Common myeloid progenitor, CD34-positive (primary cell): ENCODE data around the gene UBL7.
"Not testable (repeated sequence)": the region's sequence is repeated elsewhere in the genome, so short reads cannot be mapped to it uniquely, and the experiment has no call there.

ENCODE experiments used
- CTCF ChIA-PET: fragments of 350-600 bp; sonication (Branson Sonifier 250); formaldehyde crosslinking; loops from one replicate; lab custom pipeline; 2021; ENCODE audit warnings: antibody characterized with exemption; lab: Charles Lee
- POLR2A ChIA-PET: fragments of 350-600 bp; sonication (Branson Sonifier 250); formaldehyde crosslinking; loops from one replicate; lab custom pipeline; 2021; ENCODE audit warnings: antibody characterized with exemption; lab: Charles Lee
- DNase-seq, 3 donors: peaks; one replicate each; pipeline versions ENCODE4 v3.0.0 to v3.0.0-alpha.2; 2013
- H3K27ac ChIP-seq, 2 experiments: 1 replicate in 1 of 2; 2 replicates in 1 of 2; pipeline ENCODE4 v1.7.0; 2013; ENCODE audit warnings: inconsistent platforms in 2 of 2, low read length in 2 of 2, mild to moderate bottlenecking in 2 of 2, low read depth in 1 of 2, moderate library complexity in 1 of 2; ENCODE audit not compliant: severe bottlenecking in 2 of 2, insufficient read depth in 1 of 2, poor library complexity in 1 of 2
- H3K27me3 ChIP-seq, 5 experiments: replicated peaks in 2 of 5; 1 replicate in 3 of 5; 2 replicates in 2 of 5; pipeline versions ENCODE4 v1.6.1 to v1.7.0; 2013; ENCODE audit warnings: low read length in 4 of 5, mild to moderate bottlenecking in 2 of 5, moderate library complexity in 2 of 5, inconsistent platforms in 1 of 5; ENCODE audit not compliant: insufficient read depth in 5 of 5, control insufficient read depth in 4 of 5
- H3K36me3 ChIP-seq, 4 experiments: 1 replicate in 2 of 4; 2 replicates in 2 of 4; pipeline versions ENCODE4 v1.6.1 to v1.7.0; 2013; ENCODE audit warnings: low read length in 3 of 4, control low read depth in 1 of 4, mild to moderate bottlenecking in 1 of 4; ENCODE audit not compliant: control insufficient read depth in 4 of 4, insufficient read depth in 4 of 4
- H3K4me1 ChIP-seq, 4 experiments: 1 replicate in 3 of 4; 2 replicates in 1 of 4; pipeline versions ENCODE4 v1.6.1 to v1.7.1; 2013; ENCODE audit warnings: low read length in 3 of 4, mild to moderate bottlenecking in 3 of 4, control low read depth in 1 of 4, inconsistent platforms in 1 of 4, moderate library complexity in 1 of 4; ENCODE audit not compliant: control insufficient read depth in 4 of 4, insufficient read depth in 4 of 4; ENCODE audit errors: control extremely low read depth in 1 of 4
- H3K4me3 ChIP-seq, 7 experiments: 1 replicate in 4 of 7; 2 replicates in 3 of 7; pipeline versions ENCODE4 v1.5.1 to v1.7.0; 2013; ENCODE audit warnings: mild to moderate bottlenecking in 7 of 7, low read length in 6 of 7, moderate library complexity in 6 of 7, inconsistent platforms in 2 of 7, low read depth in 2 of 7, control low read depth in 1 of 7; ENCODE audit not compliant: insufficient read depth in 4 of 7, control insufficient read depth in 1 of 7; ENCODE audit errors: extremely low read depth in 1 of 7
- H3K9me3 ChIP-seq, 5 experiments: 1 replicate in 4 of 5; 2 replicates in 1 of 5; pipeline versions ENCODE4 v1.6.1 to v1.7.1; 2013; ENCODE audit warnings: low read length in 4 of 5, mild to moderate bottlenecking in 2 of 5, inconsistent platforms in 1 of 5, low read depth in 1 of 5, moderate library complexity in 1 of 5; ENCODE audit not compliant: control insufficient read depth in 4 of 5, insufficient read depth in 2 of 5; ENCODE audit errors: control extremely low read depth in 1 of 5
- WGBS: methylation state at CpG from one replicate; pipeline ENCODE4 v1.1.5; 2013; ENCODE audit not compliant: insufficient coverage; 5-methylcytosine and 5-hydroxymethylcytosine counted together

Gene UBL7

DNA sequence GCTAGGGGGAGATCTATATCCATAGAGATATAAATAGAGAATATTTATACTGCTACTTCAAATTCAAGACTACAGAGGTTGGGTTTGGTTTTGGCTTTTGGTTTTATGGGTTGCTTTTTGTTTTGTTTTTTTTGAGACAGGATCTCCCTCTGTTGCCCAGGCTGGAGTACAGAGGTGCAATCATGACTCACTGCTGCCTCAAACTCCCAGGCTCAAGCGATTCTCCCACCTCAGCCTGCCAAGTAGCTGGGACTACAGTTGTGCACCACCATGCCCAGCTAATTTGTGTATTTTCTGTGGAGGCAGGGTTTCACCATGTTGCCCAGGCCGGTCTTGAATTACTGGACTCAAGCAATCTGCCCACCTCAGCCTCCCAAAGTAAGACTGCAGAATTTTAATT, 3.9 kb upstream of the UBL7 start:
- Histone ChIP-seq H3K27me3 (no peaks in the 10 kb centered on the region), H3K27ac (no peak overlapping the region), H3K36me3 (peaks cover 5 to 18% (median 9%) of the 10 kb centered on the region in 4 experiments), H3K9me3 (peaks cover 0 to 2% (median 0%) of the 10 kb centered on the region in 5 experiments), H3K4me3 (no peak overlapping the region), H3K4me1 (peaks cover 11 to 24% (median 17%) of the 10 kb centered on the region in 4 experiments)
- POLR2A ChIA-PET: no interaction called here
- CTCF ChIA-PET: interaction anchor here (1.2 kb wide), 1 partner anchor 11 kb away, joined by 4 read pairs; no protein-coding TSS in a partner anchor
- 100% methylated on average over 1 of the region's 2 CpGs for WGBS
- no peak for DNase-seq

GRCh38 chr15:74464216-74464615, 3.3 kb upstream of the UBL7 start:
- peaks cover 11 to 29% (median 18%) of the 10 kb centered on the region in 4 experiments for H3K4me1 ChIP-seq
- H3K4me3 ChIP-seq: no peak overlapping the region
- H3K27ac ChIP-seq: no peak overlapping the region
- peaks cover 5 to 16% (median 8%) of the 10 kb centered on the region in 4 experiments for H3K36me3 ChIP-seq
- peak; percentile 3 to 20 (median 20) for DNase-seq
- CTCF ChIA-PET: no interaction called here
- H3K27me3 ChIP-seq: no peaks in the 10 kb centered on the region
- peaks cover 0 to 2% (median 0%) of the 10 kb centered on the region in 5 experiments for H3K9me3 ChIP-seq
- WGBS: 14% methylated on average over 2 of the region's 2 CpGs
- POLR2A ChIA-PET: no interaction called here

- peaks cover 0 to 2% (median 0%) of the 10 kb centered on the region in 5 experiments for H3K9me3 ChIP-seq
- H3K4me1 ChIP-seq: peaks cover 11 to 29% (median 18%) of the 10 kb centered on the region in 4 experiments
- DNase-seq: peak in 1 of 3 donors; percentile 6
- H3K27me3 ChIP-seq: no peaks in the 10 kb centered on the region
- ChIA-PET CTCF (no interaction called here), POLR2A (no interaction called here)
- H3K4me3 ChIP-seq: no peak overlapping the region
- H3K36me3 ChIP-seq: peaks cover 4 to 15% (median 9%) of the 10 kb centered on the region in 4 experiments
- no peak overlapping the region for H3K27ac ChIP-seq
These were observed 2.7 kb upstream of the UBL7 start for GRCh38 chr15:74463634-74464033.

DNA sequence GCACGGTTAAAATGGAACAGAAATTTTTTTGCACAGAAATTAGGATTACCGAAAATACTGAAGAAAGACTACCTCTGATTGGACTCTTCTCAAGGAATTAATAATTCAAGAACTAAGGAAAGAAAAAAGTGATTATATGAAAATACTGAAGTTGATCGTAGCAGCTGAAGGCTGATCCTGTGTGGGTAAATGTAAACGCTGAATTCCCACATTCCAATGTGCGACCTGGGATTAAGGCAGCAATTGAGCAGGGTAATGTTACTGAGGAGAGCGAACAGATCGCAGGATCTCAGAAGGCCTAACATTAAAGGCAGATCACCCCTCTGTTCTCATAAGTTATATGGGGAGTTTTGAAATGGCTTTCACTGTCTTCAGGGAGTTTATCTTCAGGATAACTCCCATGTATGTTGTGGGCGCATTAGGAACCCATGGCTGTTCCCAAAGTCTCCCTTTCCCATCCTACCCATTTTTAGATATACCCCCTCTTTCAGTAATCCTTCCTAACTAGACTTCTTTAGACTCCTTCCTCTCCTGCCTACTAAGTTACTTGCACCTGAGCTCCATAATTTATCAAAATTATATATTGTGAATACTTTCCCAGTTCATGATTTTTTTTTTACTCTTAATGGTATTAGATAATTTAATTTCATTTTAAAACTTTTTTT, 1.0 kb upstream of the UBL7 start:
- 69% methylated on average over 2 of the region's 8 CpGs for WGBS
- Histone ChIP-seq H3K4me3 (peak overlapping the region in 6 of 7 experiments; percentile 93 to 100 (median 96)), H3K27ac (peak overlapping the region; percentile 69 to 93), H3K27me3 (no peaks in the 10 kb centered on the region), H3K4me1 (peaks cover 11 to 29% (median 18%) of the 10 kb centered on the region in 4 experiments), H3K36me3 (peaks cover 3 to 14% (median 5%) of the 10 kb centered on the region in 4 experiments), H3K9me3 (peaks cover 0 to 2% (median 0%) of the 10 kb centered on the region in 5 experiments)
- ChIA-PET POLR2A (interaction anchor here (0.6 to 0.9 kb wide), 2 partner anchors 59 to 77 kb away, joined by 3 to 4 read pairs; no protein-coding TSS in a partner anchor), CTCF (interaction anchor here (0.6 to 1.3 kb wide), 5 partner anchors 18 to 95 kb away, joined by 3 to 4 read pairs (median 3); no protein-coding TSS in a partner anchor)
- DNase-seq: no peak

GRCh38 chr15:74460298-74460697, 662 bp downstream of the UBL7 start:
- CTCF ChIA-PET: interaction anchor here (0.9 to 1.9 kb wide), 7 partner anchors 12 to 159 kb away, joined by 3 to 7 read pairs (median 4); no protein-coding TSS in a partner anchor

GRCh38 chr15:74459798-74460197, 1.2 kb downstream of the UBL7 start:
- WGBS: 100% methylated on average over 10 of the region's 14 CpGs
- H3K4me1 ChIP-seq: peaks cover 11 to 38% (median 18%) of the 10 kb centered on the region in 4 experiments
- not testable (repeated sequence) for H3K9me3 ChIP-seq, H3K27ac ChIP-seq, DNase-seq, H3K27me3 ChIP-seq
- peaks cover 4 to 18% (median 5%) of the 10 kb centered on the region in 4 experiments for H3K36me3 ChIP-seq
- H3K4me3 ChIP-seq: peak overlapping the region in 3 of 7 experiments; percentile 93 to 100 (median 94)
- POLR2A ChIA-PET: interaction anchor here (1.2 kb wide), 1 partner anchor 80 kb away, joined by 4 read pairs; no protein-coding TSS in a partner anchor
- CTCF ChIA-PET: interaction anchor here (1.1 to 1.9 kb wide), 5 partner anchors 12 to 160 kb away, joined by 3 to 7 read pairs (median 4); no protein-coding TSS in a partner anchor

More at GRCh38 chr15:74460298-74460697, 662 bp downstream of the UBL7 start:
- POLR2A ChIA-PET: interaction anchor here (1.2 to 1.4 kb wide), 2 partner anchors 81 to 153 kb away, joined by 4 to 5 read pairs; no protein-coding TSS in a partner anchor
- Histone ChIP-seq H3K27me3 (no peaks in the 10 kb centered on the region), H3K4me3 (peak overlapping the region in 6 of 7 experiments; percentile 93 to 100 (median 96)), H3K9me3 (peaks cover 0 to 2% (median 0%) of the 10 kb centered on the region in 5 experiments), H3K27ac (peak overlapping the region; percentile 69 to 93), H3K4me1 (peaks cover 11 to 33% (median 18%) of the 10 kb centered on the region in 4 experiments), H3K36me3 (peaks cover 3 to 16% (median 5%) of the 10 kb centered on the region in 4 experiments)
- peak in 1 of 3 donors; percentile 36 for DNase-seq
- 40% methylated on average over 2 of the region's 2 CpGs for WGBS
